MM.1S (cell line): ENCODE results near the gene SPESP1.

Experiments
- CTCF ChIP-seq: fragments of 300-600 bp; sonication (generic); IDR thresholded peaks from 2 replicates; pipeline ENCODE4 v1.5.1; 2016; ENCODE audit warnings: antibody characterized with exemption, low read length, mixed read lengths
- EZH2 ChIP-seq: fragments of 300-600 bp; sonication (generic); optimal IDR thresholded peaks from 2 replicates; pipeline ENCODE3; 2017; ENCODE audit warnings: low read depth, mild to moderate bottlenecking, antibody characterized with exemption, low read length, mixed read lengths
- EZH2phosphoT487 ChIP-seq: fragments of 300-600 bp; sonication (generic); IDR thresholded peaks from 2 replicates; pipeline ENCODE4 v1.6.1; 2018; ENCODE audit warnings: antibody characterized with exemption, low read length

- TF ChIP-seq CTCF, result no peak
- TF ChIP-seq EZH2, result no peak
- TF ChIP-seq EZH2phosphoT487, result no peak
Observed at GRCh38 chr15:68939501-68939900, 9.2 kb downstream of the SPESP1 start.
